ENCODE results near the gene RNASE8.

RNASE8 gene

GRCh38 chr14:21054123-21054767 lies 3.4 kb upstream of the RNASE8 start:
- no peak for DNase-seq

- no peak for DNase-seq
Observed at GRCh38 chr14:21054768-21055145, 2.9 kb upstream of the RNASE8 start.

DNA sequence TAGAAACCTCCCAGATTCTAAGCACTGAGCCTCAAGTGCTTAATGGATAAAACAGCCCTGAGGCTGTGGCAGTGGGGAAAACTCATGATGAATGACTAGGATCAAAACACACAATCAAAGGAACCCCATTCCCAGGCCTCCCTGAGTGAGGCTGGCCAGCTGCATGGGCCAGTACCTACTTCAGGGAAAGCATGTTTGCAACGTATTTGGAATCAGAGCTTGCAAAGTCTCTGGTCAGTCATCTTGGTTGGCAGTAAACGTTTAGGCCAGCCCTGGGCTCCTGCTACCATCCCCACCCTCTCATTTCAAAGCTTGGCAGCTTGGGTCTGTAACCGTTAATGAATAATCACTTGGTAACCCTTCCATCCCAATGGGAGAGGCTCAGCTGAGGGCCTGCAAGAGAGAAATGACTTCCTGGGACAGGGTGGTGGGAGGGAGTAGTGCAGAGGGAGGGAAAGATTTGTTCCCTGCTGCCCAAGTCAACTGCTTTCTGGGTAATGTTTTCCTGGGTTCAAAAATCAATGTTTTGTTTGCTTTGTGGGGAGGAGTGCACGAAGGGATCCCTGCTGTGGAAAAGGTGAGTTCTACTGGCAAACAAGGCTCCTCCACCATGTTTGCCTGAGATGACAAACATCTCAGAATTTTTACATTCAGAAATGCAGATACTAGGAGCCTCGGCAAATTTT lies 2.0 kb upstream of the RNASE8 start:
- no peak for DNase-seq

DNA sequence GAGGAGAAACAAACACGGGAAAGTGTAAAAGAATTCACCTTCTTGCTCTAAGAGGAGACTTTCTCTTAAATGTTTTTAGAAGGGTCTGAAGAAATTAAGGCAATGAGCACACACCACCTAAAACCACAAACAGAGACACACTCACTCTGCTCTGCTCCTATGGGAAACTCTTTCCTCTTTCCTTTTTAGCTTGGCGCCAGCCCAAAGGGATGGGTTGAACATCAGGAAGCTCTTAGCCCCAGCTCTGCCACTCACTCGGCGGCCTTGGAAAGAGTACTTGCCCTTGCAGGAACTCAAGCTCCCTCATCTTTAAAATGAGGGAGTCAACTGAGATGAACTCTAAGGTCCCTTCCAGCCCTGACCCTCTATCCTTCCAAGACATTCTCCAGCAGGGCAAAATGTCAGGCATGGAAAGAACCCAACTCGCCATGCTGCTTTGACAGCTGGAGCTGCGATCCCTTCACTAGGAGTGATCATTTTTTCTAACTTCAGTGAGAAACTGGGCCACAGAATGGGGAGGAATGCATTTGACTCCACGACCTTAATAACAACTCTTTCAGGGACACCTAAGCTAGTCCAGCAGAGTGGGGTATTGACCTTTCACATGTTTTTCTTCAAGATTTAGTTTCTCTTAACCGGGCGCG lies 980 bp upstream of the RNASE8 start:
- DNase-seq, result no peak

GRCh38 chr14:21058903-21059302 lies 1.3 kb downstream of the RNASE8 start:
- DNase-seq, result no peak

GRCh38 chr14:21059842-21060613 lies 2.4 kb downstream of the RNASE8 start:
- no peak for DNase-seq

DNA sequence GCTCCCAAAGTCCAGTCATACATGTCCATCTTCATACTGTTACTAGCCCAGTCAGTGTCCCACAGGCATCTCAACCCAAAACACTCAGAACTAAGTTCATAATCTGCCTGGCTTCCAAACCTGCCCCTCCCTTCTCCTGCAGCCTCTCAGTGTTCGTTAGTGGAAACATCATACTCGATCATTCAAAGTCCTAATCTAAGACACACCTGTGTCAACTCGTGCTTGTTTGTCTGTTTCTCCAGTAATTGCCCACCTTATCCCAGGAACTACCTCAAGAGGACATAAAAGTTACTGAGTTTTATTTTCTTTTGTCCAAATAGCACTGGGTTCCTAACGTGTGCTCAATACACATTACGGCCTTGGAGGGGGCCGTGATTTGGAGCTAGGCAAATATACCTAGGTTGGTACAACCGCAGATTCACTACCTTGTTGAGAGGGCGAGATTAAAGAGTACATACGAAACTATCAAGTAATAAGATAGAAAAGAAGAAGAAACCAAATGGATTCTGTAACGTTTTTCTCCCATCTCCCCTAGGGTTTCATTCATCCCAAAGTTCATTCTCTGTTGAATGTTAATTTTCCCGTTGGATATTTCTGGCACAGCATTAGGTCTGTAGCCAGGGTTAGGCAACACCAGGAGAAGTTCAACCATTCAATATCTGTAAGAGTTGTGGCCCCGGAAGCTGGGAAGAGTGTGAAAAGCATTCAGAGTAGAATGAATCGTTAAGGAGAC lies 3.2 kb downstream of the RNASE8 start:
- DNase-seq, result no peak

DNA sequence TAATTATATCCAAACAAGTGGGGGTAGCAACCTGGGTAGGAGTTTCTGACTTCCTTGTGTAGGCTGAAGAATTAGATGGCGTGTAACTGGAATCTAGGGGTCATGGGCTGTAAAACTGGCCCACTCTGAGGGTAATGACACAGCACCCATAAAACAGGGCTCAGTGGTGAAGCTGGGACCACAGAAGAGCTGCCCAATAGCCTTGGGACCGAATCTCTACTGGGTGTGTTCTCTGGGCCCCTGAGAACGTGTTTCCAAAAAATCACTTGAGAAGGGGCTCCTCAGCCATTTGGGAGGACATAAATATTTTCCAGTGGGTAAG lies 3.7 kb downstream of the RNASE8 start:
- DNase-seq, result no peak

GRCh38 chr14:21063479-21063878 lies 5.9 kb downstream of the RNASE8 start:
- no peak for DNase-seq

DNA sequence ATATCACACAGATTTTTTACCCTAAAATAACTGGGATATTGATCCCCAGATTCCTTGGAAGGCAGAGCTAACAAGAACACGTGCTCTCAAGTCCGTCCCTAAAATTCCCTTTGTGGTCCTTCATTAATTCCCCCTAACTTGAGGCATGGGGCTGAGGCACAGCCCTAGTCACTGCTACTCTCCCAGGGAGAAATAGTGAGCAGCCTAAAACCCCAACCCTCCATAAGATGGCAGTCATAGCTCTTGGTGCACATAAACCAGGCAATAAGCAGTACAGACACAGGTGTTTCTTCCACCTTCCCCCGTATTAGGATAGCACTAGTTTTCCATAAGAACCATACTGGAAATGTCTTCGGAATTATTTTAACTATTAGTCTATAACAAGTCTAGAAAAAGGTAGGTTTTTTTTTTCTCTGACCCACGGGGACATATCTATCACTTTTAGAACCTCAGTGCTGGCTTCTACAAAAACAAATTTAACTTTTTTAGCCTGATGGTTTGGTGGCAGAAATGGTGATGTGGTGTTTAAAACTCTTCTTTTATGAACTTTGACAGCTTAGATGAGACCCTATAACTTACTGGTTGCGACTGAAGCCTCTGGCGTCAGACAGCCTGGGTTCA lies 9.4 kb downstream of the RNASE8 start:
- DNase-seq, result peak; percentile 31

- DNase-seq, result peak; percentile 79
Observed at GRCh38 chr14:21068521-21069387, 11.1 kb downstream of the RNASE8 start.

DNA sequence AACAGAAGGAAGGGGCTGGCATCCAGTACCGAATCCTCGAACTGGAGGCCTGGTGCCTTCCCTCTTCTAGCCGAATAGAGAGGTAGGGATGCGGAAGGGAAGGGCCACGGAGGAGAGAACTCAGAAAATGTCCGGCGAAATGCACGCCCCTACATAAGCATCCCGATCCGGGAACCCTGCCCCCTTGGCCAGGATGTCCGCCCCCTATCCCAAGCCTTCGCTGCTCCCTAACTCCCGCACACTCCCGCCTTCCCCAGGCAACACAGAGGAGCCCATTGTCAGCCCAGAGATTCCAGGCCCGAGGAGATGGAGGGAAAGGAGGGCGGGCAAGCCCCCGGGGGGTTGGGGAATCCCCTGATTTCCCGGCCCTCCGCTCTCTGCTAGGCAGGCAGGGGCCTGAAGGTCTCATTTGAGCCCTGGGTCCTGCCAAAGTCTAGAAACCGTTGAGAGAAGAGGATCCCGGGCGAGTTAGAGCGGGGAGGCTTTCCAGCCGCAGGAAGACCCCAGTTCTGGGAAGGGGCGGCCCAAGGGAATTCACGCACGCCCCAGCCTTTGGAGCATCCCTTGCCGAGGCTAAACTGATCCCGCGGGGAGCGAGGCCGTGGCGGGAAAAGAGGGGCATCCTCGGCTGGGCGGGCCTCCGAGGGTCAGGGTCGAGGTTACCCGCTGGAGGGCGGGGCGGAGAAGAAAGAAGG lies 11.9 kb downstream of the RNASE8 start:
- DNase-seq, result peak; percentile 36

DNA sequence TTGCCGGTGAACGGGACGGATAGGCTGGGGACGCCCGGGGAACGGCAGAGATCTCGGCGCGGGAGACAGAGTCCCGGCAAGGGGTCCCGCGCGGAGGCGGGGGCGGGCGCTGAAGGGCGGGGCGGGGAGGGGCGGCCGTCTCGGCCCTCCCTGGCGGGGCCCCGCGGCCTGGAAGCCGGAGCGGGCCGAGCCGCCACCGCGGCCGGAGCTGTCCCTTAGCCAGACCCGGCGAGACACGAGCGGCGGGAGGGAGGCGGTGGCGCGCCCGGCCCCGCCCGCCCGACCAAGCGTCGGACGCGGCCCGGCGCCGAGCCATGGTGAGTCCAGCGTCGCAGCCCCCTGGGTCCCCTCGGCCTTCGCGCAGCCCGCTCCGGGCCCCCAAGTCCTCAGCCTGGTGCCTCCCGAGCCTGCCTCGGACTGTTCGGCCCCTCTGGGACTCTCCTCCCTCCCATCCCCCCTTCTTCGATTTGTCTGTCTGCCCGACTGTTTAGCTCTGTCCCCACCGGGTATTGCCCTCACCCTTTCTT lies 12.5 kb downstream of the RNASE8 start, which contains the start of gene ARHGEF40:
Gene ARHGEF40 (plus strand): TSS at position 222 of the 527 bp plus-strand sequence. CDS start 93 bp downstream, at position 315.
- DNase-seq, result no peak

DNA sequence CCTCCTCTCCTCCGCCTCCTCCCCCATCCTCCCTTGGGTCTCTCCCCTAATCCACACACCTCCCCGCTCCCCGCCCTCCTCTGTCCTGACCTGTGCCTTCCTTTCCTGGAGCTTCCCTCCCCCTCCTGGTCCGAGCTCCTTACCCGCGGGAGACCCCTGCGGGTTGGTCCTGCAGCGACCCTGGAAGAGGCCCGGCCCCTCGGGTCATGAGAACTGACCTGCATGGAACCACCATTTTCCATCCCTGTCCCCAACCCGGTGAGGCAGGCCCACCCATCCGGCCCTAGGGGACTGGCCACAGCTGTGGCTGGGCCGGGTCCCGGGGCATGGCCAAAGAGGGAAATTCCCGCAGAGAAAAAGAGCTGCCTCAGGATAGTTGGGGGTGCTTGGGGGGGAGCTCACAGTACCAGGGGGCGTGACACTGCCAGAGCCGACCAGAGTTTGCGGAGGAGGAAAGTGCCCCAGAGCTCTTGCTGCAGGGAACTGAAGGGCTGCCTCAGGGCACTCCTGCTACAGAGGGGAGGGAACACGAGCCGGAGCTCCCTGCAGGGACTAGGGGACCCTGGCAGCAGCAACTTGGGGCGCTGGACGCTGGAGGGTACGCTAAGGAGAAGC lies 13.1 kb downstream of the RNASE8 start:
- DNase-seq, result no peak

GRCh38 chr14:21071225-21072030 lies 13.8 kb downstream of the RNASE8 start:
- peak; percentile 6 for DNase-seq

DNA sequence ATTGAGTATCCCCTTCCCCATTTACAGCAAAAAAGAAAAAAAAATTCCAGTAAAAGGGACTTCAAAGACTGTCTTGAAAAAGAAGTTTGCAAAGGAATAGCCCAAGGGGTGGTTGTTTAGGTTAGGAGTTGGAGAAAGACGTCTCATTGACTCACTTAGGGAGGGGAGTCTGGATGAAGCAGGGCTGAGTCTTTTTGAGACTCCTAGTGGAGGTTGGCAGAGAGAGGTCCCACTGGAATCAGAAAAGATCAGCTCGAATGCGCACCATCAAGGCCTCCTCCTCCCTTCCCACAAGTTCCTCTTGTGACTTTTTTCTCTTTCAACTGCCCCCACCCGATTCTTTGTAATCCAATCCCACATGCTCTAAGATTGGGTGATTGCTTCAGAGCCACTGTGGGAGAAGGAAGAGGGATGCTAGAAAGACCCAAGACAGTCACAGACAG lies 14.4 kb downstream of the RNASE8 start:
- no peak for DNase-seq

GRCh38 chr14:21072781-21073339 lies 15.2 kb downstream of the RNASE8 start:
- DNase-seq, result no peak

DNA sequence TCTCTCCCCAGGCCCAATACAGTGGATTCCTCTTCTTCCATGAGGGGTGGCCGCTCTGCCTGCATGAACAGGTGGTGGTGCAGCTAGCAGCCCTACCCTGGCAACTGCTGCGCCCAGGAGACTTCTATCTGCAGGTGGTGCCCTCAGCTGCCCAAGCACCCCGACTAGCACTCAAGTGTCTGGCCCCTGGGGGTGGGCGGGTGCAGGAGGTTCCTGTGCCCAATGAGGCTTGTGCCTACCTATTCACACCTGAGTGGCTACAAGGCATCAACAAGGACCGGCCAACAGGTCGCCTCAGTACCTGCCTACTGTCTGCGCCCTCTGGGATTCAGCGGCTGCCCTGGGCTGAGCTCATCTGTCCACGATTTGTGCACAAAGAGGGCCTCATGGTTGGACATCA lies 16.3 kb downstream of the RNASE8 start:
- DNase-seq, result no peak
